NCI-H524 treated with DMSO at 0.1 percent for 48 hours (cell line): ENCODE results near the gene RBFOX1.

Source experiments
- DNase-seq: peaks from one replicate; lab custom pipeline; 2025; lab: John Stamatoyannopoulos, UW

RBFOX1 gene

DNA sequence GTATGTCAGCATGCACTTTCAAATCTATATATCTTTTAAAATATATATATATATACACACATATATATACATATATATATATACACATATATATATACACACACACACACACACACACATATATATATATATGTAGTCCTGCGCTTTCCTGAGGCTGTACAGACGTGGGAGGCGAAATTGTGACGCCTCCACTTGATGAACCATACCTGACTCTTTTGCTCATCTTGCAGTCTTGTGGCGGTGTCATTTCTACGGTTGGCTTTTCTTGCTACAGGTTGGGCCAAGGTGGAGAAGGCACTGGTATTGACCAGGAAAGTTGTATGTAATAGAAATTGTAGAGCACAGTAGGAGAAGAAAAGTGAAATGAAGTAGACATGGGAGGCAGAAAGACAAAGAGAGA is 88.2 kb downstream of the RBFOX1 start:
- no peak for DNase-seq

DNA sequence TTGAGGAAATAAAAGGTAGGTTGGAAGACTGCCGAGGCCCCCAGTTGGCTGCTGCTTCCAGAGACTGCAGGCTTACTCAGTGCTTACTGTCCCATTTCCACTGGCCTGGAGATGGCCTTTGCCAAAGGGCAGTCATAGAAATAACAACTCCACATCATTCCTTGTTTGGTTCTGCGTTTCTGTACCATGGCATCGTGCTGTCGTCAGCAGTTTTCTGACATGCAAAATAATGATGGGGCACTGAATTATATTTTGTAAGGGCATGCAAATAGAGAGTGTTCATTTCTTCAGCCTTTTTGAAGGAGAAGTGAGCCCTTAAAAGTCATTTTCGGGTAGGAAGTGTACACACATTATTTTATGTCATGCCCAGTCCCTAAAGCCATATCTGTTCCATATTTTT is 88.9 kb downstream of the RBFOX1 start:
- no peak for DNase-seq

DNA sequence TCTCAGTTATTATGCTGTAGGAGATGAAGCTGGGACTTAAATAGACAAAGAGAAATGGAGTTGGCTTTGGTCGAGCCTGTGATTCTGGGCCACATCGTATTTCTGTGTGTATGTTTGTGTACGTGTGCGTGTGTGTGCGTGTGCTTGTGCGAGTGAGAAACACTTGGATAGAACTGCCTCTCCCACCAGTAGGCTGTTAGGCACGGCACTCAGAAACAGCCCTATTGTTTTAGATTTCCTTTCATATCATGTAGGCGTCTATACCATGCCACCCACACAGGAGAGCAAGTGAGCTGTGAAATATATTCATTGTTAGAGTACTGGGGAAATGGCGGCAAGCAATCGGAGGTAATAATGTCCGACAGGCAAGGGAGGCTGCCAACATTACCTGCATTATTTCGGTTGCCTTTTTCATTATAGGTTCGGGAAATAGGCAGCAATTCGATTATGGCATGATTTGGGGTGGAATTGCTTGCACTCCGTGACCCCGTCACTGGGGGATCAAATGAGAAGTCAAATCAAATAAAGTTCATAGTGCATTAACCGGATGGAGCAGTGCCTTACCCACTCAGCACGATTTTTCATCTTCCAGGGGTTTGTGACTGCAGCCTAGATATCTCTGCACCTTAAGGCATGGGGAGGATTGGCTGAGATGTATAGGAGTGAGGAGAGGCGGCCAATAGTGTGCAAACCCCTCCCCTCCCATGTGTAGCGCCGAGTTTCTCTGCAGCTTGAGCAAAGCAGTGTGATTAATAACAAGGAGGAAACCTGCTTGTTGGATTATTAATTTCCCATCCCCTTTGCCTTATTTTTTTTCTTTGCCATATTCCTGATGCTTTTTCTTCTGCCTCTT is 89.6 kb downstream of the RBFOX1 start:
- DNase-seq = no peak

DNA sequence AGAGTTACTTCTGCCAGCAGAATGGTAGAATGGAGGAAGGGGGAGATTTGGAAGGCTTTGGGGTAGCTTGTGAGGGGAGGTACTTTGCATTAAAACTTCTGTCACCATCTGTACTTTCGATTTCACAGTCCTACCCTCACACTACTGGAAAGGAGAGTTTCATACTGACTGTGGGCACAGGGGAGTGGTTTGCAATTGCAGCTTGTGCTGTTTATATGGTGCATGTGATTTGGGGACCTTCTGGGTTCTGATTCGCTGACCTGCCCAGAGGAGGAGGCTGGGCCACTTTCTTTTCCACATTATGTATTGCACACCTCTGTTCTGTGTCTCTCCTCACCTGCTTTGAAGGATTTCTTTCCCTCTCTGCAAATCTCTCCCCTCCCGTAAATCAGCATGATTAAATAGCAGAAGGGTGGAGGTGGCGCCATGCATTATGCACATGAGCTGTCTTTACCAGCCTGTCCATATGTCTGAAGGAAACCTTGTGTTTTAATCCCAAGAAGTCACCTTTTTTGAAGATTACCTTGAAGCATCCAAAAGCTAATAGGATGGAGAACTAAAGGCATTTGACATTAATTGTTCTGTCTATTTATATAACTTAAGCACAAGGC is 90.9 kb downstream of the RBFOX1 start:
- DNase-seq = no peak

DNA sequence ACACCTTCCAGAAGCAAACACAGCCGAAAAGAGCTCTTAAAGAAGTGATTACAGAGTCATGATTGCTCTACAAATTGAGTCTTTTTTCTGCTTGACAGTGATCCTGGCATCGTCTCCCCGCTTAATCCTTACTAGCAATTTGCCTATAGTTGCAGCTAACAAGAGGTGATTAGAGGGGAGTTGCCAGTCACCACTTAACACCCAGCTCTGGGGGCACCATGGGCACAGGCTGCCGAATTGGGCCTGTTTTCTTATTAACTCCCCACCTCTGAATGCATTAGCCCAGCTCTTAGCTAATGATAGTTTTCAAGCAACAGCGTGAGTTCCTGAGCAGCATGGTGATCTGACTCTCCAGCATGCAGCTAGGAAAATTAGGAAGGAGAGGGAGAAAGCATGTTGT is 93.5 kb downstream of the RBFOX1 start:
- DNase-seq = no peak

DNA sequence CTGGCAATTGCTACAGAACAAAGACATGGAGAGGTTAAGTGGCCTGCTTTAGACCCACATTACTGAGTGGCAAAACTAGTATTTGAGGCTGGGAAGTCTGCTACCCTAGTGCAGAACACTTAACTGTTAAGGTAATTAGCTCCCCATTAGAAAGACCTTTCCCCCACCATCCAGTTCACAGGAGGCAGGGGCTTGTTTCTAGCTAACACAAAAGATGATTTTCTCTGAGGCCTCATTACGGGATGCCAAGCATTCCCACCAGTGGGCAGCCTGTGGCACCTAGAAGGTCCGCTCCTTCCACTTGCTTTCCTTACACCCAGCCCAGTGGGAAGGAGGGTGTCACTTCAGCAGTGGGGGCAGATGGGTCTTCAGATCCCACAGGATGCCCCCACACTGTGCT is 99.1 kb downstream of the RBFOX1 start:
- DNase-seq = no peak

DNA sequence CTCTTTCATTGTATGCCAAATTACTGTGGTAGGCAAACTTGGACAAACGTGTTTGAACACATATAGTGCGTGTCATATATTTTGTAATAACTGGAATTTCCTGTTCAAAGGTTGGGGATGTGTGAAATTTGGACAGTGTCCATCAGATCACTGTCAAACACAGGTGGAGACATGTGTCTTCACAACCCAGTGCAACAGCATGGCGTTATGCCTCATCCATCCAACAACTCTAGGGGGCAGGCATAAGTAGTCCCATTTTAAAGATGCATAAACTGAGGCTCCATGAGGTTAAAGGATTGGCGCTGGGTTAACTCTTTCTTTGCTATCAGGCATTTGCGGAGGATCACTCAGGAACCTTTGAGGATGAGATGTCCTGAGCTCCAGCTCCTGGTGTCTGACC is 103.7 kb downstream of the RBFOX1 start:
- DNase-seq = no peak

DNA sequence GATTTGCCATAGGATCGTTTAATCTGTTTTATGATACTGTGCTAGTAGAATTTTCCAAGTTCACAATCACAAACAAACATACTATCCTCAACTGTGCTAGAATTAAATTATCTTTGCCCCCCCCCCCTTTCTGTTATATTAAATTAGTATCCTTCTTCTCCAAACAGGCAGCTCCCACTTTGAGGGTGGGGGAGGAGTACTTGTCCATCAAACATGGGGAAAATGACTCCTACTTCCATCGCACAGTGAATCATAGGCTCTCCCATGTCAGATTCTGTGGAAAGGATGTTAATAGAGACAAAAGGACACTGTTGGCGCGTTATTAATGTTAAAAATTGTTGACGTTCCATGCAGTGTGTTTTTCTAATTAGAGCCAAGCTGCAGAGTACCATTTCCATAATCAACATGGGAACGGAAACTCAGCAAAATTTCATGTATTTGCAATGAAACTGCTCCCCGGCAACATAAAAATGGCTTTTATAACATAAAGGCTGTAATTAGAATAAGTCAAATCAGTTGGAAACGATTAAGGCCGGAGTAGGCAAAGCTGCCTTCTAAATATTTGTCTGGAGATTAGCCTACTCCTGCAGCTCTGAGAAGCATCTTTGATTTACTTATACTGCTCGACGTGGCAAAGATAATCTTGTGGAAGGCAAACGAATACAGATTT is 104.6 kb downstream of the RBFOX1 start:
- no peak for DNase-seq

DNA sequence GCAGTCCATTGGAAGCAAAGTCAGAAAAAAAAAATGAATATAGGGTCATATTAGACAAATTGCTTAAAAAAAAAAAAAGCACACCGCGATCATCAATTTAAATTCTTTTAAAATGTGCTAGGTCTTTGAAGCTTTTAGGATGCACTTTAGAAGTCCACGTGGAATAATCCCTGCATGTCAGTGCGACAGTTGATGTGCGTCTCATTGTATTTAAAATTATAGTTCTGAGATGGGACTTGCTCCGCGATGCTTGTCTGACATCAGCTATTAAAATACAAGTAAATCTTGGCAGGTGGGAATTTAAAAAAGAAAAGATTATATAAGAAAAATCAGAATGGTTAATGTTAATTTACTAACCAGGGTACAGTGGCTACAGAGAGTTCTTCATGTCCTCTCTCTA is 105.2 kb downstream of the RBFOX1 start:
- DNase-seq = no peak

DNA sequence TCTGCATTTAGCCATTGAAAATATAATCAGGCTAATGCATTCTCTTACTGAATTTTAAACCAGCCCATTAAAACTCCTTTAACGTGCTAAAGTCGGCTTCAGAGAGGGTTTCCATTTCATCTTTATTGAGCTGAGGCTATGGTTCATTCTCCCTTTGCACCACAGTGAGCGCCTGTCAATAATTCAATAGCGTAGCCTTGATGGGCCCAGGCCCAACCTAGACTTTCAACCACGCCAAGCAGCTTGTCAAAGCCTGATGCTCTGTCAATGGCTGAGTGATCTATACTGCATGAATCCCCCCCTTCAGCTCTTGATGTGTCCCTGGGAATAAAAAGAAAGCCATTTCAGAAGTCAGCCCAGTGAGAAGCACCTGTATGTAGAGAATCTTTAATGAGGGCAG is 106.0 kb downstream of the RBFOX1 start:
- DNase-seq = no peak

DNA sequence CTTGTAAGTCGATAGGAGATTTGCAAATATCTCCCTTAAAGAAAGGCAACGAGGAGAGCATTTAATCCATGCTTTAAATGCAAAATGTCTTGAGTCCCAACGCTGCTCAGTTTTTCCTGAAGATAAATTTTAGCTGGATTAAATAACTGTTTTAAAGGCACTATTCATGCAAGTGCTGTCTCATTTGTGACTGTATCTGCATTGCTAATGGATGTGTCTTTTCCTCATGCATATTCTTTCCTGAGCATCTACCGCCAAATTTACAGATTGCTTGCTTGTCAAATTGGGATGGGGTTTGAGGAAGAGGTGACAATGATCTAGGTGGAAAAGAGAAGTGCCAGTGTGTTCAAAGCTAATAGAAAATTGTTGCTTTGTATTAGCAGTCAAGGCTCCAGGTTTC is 106.9 kb downstream of the RBFOX1 start:
- no peak for DNase-seq

DNA sequence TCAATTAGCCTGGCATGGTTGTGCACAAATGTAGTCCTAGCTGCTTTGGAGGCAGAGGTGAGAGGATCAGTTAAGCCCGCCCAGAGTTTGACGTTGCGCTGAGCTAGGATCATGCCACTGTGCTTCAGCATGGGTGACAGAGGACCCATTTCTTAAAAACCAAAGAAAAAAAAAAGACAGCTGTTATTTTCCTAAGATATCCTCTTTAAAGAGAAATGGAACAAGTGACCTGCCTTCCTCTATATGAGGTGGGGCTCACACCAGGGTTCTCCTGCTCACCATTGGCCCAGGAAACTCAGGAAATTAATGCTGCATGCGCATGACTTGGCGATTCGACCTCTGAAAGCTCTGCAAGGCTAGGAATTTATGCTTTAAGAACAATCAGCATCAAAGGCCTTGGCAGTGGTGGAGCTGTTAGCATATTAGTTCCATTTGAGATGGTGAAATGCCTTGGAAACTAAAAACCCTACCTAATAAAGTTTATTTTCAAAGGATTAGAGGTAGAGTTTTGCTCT is 108.3 kb downstream of the RBFOX1 start:
- DNase-seq = no peak

DNA sequence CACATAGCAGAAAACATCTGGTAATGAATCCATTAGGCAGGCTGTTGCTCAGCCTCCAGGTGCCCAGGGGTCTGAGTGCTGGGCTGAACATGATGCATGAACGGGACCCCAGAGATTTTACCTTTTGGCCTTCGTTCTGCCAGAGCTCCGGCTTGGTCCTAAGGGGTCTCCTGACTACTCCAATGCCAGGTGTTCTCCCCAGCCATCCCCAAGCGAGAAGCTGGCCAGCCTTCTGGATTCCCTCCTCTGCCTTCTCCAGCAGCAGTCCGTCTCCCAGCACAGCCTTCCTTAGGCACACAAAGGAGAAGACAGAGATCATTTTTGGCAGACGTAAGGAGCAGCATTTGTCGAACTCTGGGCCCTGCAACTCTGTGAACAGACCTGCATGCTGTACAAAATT is 109.4 kb downstream of the RBFOX1 start:
- DNase-seq = no peak

DNA sequence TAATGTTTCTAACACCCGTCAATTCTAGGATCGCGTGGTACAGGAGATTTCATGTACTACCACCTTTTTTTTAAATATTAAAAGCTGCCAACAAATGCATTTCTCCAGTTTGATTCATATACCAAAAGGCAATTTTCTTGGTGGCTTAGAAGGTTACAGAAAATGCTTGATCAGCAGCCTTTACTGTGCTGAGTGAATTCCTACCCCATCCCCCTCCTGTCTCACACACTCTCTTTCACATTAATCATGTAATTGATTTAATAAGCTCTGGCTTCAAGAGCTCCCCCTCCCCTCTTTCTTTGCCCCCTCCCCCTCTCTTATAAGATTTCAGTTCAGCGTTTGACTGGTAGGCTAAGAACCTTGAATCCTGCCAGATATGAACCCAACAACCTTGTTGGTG is 110.5 kb downstream of the RBFOX1 start:
- no peak for DNase-seq

DNA sequence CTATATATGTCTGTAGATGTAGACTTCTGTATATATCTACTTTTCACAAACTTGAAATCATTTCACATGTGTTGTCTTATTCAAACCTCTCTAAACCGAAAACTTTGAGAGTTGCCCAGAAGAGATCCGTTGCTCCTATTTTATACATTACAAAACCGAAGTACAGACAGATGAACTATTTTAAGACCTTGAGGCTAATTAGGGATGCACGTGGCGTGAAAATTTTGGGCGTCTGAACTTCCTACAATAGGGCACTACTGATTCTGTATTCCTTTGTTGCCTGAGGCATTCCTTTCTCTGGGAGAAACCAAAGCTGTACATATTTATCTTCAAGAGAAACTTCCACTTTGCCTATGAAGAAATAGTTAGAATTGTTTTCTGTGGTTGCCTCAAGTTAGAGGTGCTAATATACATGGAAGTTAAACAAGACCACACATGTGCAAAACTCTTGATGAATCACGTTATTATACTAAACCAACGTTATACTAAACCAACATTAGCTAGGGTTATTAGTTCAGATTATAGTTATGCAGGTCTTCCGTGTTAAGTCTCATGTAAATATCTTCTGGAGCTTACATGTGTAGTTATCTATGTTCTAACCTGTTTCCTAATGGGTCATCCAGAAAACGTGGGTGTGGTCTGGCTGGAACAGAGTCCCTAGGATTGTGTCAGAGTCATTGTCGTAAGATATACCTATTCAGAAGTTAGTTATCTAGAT is 111.2 kb downstream of the RBFOX1 start:
- no peak for DNase-seq

DNA sequence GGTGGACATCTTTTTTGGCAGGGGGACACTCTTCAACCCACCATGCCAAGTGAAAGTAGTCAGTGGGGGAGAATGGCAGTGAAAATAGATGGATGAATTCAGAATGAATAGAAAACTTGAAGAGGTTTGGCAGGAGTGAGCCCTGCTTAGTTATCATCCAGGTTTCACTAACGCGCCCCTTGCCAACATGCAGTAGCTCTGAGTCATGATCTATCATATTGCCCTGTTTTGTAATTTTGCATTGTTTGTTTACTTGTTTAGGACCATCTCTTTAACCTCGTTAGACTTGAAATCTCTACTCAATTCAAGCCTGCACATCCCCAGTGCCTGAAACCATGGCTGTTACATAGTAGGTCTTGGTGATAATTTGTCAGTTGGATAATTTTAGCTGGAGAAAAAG is 116.7 kb downstream of the RBFOX1 start:
- no peak for DNase-seq

DNA sequence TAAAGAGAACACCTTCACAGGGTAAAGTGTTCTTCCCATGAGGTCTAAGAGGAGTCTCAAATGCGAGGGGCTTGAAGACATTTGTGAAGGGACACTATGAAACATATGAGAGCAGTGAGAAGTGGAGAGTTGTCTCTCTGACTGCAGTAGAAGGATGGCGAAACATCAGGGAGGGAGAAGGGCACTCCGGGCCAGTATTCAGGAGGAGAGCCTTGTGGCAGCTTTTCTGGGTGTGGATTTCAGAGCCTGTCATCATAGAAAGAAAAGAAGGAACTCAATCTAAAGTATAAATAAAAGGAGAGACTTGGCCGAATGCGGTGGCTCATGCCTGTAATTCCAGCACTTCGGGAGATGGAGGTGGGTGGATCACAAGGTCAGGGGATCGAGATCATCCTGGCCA is 117.2 kb downstream of the RBFOX1 start:
- no peak for DNase-seq

DNA sequence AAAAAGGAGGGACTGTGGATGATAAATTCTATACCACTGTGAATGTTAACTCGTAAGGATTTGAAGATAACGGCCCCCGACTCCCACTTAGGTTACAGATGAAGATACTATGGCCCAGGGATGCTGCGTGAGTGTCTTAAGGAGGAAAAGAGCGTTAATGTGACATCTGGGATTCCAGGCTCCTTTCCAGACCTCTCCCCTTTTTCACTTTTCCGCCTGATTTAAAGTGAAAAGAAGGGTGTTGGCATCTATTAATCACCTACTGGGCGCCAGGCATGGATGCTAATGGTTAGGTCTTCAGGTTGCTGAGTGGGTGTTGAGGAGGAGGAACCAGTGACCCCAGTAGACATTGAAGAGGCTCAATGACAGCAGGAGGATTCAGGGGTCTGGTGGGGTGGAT is 117.8 kb downstream of the RBFOX1 start:
- DNase-seq = no peak

DNA sequence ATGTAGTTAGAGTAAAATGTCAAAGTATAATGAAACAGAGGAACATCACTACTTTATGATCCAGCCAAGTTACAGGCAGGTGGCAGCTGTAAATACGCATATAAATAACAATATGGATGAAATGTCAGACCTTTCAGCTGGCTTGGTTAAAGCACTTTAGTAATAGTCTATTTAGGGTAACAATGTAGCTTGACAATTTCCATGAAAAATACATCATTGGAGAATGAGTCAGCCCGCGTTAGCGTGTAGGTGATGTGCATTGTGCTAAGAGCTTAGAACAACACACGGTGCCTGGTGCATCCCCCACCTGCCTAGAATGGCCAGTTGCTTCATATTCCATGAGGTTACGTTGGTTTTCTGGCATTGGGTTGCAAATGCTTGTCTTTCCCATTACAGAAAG is 119.4 kb downstream of the RBFOX1 start:
- no peak for DNase-seq

DNA sequence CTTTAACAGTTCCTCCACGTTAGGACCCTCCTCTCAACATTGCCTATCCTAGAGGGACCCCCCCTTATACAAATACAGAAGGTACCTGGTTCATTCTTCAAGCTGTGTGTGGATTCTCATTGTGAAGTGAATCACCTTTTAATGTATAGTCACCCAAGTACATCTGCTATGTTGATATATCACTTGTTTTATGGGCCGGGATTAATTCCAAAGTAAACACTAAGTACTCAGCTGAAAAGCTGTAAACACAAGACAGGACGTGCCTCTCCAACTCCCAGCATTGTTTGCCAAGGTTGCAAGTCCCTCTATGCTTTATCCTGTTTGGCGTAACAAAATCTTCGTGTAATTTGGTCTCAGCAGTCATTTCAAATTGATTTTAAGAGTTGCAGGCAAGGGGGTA is 123.6 kb downstream of the RBFOX1 start:
- DNase-seq = no peak

DNA sequence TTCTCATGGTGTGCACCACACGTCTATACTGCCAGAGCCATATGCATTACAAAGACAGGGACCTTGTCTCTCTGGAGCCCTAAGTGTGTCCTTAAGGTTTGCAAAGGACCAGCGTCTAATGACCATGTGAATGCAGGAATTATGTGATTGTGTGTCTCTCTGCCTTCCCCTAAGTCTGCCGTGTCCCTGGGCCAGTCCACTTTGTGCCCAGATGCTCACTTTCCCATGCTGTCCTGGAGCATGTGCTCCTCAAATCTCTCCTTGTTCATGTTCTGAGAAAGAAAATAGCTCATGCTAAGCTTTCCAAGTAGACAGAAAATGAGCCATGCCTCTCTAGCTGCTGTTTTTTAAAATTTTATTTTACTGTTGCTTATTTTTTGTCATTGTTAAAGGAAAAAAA is 125.5 kb downstream of the RBFOX1 start:
- no peak for DNase-seq

DNA sequence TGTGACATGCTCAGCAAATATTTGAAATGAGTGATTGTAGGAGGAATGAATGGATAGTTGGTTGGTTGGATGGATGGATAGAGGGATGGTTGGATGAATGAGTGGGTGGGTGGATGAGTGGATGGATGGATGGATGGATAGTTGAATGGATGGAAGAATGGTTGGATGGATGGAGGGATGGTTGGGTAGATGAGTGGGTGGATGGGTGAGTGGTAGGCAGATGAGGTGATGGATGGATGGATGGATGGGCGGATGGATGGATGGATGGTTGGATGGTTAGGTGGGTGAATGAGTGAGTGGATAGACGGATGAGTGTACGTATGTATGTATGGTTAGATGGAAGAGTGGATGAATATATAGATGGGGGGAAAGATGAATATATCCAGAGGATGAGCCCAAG is 137.7 kb downstream of the RBFOX1 start:
- no peak for DNase-seq

DNA sequence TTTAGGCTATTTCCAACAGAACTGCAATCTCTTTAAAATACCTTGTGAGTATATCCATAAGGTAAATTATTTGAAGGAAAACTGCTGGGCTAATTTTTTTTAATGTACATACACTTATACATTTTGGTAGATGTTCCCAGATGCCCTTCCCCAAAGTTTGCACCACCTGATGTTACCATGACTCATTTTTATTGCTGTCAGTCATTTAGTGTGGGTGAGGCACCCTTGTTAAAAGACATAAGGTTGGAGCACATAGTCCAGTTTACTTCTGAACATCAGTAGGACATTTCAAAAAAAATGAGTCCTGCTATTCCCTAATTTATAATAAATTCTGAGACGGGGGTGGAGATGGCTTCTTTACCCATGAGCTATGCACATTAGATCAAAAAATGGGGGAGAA is 138.6 kb downstream of the RBFOX1 start:
- DNase-seq = no peak
